NB4 (cell line): ENCODE measurements around the gene SLC35F1.

ENCODE experiments used
- CTCF ChIP-seq: IDR thresholded peaks from one replicate; pipeline ENCODE4 v1.5.1; 2012; ENCODE audit warnings: low read depth, low read length
- POLR2A ChIP-seq: IDR thresholded peaks from 2 replicates; pipeline ENCODE4 v1.6.1; 2011; ENCODE audit warnings: mild to moderate bottlenecking; ENCODE audit not compliant: insufficient read length; ENCODE audit errors: extremely low read depth

DNA sequence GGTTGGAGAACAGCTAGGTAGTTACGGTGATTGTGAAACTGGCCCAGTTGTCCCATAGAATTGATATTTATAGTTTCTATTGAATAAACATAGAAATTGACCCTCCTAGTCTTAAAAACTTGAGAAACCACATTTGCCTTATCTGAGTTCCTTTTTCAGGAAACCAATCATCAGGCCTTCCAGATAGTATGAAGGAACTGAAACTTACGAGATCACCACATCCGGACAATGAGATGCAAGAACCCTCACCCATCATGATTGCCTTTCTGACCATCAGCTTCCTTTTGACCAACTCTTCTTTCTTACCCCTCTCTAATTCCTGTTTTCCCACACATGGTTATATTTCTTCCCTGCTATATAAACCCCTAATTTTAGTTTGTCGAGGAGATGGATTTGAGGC, 21.8 kb downstream of the SLC35F1 start:
- TF ChIP-seq CTCF (no peak), POLR2A (no peak)
